Measurements from ENCODE around the gene BCCIP.

Gene BCCIP

DNA sequence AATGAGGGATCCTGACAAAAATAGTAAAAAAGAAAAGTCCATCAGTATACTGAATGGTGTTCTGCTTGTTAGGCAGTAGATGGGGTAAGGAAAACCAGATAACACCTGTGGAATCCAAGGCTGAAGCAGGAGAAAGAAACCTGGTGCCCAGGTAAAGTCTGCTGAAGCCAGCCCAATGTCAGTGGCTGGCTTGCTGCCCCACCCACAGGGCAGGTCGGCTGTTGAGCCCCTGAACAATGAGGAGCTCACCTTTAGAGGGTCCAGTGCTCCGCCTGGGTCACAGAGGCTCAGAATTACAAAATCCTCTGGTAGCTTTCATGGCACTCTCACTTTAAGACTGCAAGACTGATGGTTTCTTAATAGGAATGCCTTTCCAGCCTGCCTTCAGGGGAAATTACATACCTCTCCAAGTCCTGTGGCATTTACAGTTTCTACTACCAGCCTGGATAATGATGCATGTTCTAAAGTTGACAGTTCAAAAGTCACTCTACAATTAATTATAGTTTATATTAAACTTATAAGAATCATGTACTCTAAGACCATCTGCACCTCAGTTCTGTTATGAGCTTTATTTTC is 33.9 kb downstream of the BCCIP start:
- DNase-seq (ENCODE audit: low spot score): no peak
- TF ChIP-seq, protein P1, sequence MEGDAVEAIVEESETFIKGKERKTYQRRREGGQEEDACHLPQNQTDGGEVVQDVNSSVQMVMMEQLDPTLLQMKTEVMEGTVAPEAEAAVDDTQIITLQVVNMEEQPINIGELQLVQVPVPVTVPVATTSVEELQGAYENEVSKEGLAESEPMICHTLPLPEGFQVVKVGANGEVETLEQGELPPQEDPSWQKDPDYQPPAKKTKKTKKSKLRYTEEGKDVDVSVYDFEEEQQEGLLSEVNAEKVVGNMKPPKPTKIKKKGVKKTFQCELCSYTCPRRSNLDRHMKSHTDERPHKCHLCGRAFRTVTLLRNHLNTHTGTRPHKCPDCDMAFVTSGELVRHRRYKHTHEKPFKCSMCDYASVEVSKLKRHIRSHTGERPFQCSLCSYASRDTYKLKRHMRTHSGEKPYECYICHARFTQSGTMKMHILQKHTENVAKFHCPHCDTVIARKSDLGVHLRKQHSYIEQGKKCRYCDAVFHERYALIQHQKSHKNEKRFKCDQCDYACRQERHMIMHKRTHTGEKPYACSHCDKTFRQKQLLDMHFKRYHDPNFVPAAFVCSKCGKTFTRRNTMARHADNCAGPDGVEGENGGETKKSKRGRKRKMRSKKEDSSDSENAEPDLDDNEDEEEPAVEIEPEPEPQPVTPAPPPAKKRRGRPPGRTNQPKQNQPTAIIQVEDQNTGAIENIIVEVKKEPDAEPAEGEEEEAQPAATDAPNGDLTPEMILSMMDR (IDR thresholded peaks at IDR 0.05; ENCODE audit: extremely low read depth, insufficient read depth, missing control alignments): no peak
- in situ Hi-C loops (cut with MboI; ENCODE audit: low pct_unique_long_range_greater_than_20kb, low sequenced_read_pairs, unreplicated experiment): no loop called here

DNA sequence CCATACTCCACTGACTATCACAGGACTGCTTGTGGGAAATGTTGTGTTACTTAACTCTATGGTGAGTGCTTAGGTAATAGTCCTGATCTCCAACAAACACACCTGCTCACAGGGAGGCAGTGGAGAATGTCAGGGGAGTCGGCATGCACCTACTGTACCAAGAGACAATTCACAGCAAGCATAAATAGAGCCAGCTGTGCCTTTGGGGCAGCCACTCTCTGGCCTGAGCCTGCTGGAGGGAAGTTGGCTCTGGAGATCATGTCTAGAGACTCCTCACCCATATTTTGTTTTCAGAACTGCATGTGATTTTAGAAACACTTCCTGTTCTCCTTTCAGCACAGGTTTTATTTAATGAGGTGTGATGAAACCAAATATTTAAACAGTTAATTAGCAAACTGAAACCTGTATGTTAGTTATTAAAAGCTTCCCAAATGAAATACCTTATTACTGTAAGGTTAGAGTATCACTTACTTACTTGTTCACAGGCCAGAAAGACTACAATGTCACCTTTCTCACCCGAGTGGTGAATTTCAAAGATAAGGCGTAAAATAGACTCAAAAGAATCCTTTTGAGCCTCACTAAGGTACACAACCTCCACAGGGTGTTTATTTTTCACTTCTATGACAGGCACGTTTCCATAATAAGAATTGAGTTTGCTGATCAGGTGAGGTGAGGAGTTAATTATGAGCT is 35.9 kb downstream of the BCCIP start:
- no peak for DNase-seq (ENCODE audit: low spot score)
- in situ Hi-C loops (cut with MboI; ENCODE audit: low pct_unique_long_range_greater_than_20kb, low sequenced_read_pairs, unreplicated experiment): no loop called here
- TF ChIP-seq, protein P1 (IDR thresholded peaks at IDR 0.05; ENCODE audit: extremely low read depth, insufficient read depth, missing control alignments): no peak

GRCh38 chr10:125865120-125865519 is 41.8 kb downstream of the BCCIP start:
- TF ChIP-seq, protein P1 (IDR thresholded peaks at IDR 0.05; ENCODE audit: extremely low read depth, insufficient read depth, missing control alignments): no peak
- in situ Hi-C loops (cut with MboI; ENCODE audit: low pct_unique_long_range_greater_than_20kb, low sequenced_read_pairs, unreplicated experiment): no loop called here

GRCh38 chr10:125866421-125867029 is 43.2 kb downstream of the BCCIP start:
- in situ Hi-C loops (cut with MboI; ENCODE audit: low pct_unique_long_range_greater_than_20kb, low sequenced_read_pairs, unreplicated experiment): no loop called here
- DNase-seq (ENCODE audit: low spot score): no peak
- TF ChIP-seq, protein P1 (IDR thresholded peaks at IDR 0.05; ENCODE audit: extremely low read depth, insufficient read depth, missing control alignments): no peak

More at GRCh38 chr10:125865120-125865519, 41.8 kb downstream of the BCCIP start:
- DNase-seq (ENCODE audit: low spot score): no peak

- in situ Hi-C loops (cut with MboI; ENCODE audit: low pct_unique_long_range_greater_than_20kb, low sequenced_read_pairs, unreplicated experiment): no loop called here
- DNase-seq (ENCODE audit: low spot score): peak; percentile 44
- TF ChIP-seq, protein P1 (IDR thresholded peaks at IDR 0.05; ENCODE audit: extremely low read depth, insufficient read depth, missing control alignments): peak; percentile 79
Measured at GRCh38 chr10:125868372-125868975, 45.1 kb downstream of the BCCIP start.

DNA sequence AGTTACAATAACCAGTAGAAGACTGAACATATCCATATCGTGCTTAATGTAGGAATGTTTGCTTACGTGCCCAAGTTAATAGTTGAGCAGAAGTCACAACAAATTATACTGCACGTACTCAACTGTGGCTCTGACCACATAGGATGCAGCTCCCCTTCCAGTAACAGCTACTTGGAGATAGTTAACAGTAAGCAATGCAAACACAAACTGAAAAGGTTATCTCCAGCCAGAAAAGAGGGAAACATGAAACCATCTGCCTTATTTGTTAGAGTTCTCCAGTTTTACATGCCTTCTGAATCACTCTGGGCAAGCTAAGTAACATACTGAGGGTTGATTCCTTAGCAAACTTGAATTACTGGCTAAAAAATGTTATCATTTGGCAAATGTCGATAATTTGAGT is 48.0 kb downstream of the BCCIP start:
- TF ChIP-seq, protein P1 (IDR thresholded peaks at IDR 0.05; ENCODE audit: extremely low read depth, insufficient read depth, missing control alignments): no peak
- no peak for DNase-seq (ENCODE audit: low spot score)
- in situ Hi-C loops (cut with MboI; ENCODE audit: low pct_unique_long_range_greater_than_20kb, low sequenced_read_pairs, unreplicated experiment): no loop called here
